DMS53 treated with DMSO at 0.1 percent for 48 hours (cell line): ENCODE measurements around the gene P2RY4.
A peak's percentile ranks its signal among the peaks of the same experiment; 100 is the strongest.
"Not testable (repeated sequence)": the region's sequence is repeated elsewhere in the genome, so short reads cannot be mapped to it uniquely, and the experiment has no call there.

ENCODE experiments used
- DNase-seq: peaks from one replicate; lab custom pipeline; 2025; ENCODE audit not compliant: unreplicated experiment; lab: John Stamatoyannopoulos, UW

P2RY4 gene

DNA sequence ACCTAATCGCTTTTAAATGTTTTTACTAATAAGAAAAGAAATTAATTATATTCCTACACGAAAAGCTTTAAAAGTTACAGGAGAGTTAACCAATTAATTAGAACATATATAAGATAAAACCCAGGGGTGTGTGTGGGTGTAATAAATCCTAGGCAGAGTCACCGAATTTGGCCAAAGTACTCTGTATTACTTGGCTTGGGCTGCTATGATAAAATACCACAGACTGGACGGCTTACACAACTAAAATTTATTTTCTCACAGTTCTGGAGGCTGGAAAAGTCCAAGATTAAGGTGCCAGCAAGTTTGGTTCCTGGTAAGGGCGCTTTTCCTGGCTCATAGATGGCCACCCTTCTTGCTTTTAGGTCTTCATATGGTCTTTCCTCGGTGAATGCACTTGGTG is 15.1 kb downstream of the P2RY4 start:
- no peak for DNase-seq

DNA sequence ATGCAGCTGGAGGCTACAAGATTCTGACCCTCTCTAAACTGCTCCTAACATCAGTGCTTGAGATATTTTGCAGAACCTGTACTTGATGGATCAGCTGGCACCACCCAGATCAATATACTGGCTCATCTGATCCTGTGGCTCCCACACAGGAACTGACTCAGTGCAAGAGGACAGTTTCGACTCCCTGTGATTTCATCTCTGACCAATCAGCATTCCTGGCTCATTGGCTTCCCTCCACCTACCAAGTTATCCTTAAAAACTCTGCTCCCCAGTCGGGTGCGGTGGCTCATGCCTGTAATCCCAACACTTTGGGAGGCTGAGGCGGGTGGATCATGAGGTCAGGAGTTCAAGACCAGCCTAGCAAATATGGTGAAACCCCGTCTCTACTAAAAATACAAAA is 16.4 kb downstream of the P2RY4 start:
- not testable (repeated sequence) for DNase-seq

GRCh38 chrX:70241501-70241900 is 18.5 kb downstream of the P2RY4 start:
- no peak for DNase-seq

DNA sequence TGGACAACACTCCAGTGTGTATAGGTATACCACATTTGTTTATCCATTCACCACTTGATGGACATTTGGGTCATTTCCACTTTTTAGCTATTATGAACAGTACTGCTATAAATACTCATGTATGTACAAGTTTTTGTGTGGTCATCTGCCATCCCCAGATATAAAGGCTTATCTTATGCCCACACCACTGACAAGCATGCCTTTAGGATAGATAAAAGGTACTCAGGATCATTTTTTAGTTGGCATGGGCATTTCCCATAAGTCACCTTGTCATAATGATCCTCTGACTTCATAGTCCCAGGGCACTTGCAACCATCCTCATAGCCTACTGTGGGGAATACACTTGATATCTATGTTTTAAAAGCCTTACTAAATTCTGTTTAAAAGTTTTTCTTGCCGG is 19.3 kb downstream of the P2RY4 start:
- no peak for DNase-seq

GRCh38 chrX:70234355-70234754 is 25.6 kb downstream of the P2RY4 start, which contains the start of gene AWAT1:
TSS of gene AWAT1 (plus strand) at chrX:70234655. CDS start at chrX:70234696, 41 bp downstream.
- no peak for DNase-seq

DNA sequence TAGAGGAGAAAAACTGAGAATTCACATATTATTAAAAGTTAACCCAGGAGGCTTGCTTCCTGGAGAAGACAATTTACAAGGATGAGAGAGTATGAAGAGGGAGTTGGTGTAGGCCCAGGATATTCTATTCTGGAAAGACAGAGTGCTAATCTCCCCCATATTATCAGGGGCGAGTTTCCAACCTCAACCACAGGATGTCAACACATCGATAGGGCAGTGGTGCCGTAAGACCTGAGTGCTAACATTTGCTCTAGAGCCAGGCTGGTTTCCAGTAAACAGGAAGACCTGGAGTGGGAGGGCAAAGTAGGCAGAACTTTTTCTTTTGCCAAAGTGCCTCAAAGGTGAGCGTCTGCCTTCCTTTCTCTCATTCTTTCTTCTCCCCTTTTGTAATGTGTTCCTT is 28.3 kb downstream of the P2RY4 start:
- DNase-seq, result no peak

GRCh38 chrX:70226687-70227086 is 33.3 kb downstream of the P2RY4 start:
- DNase-seq, result no peak

GRCh38 chrX:70226048-70226447 is 34.0 kb downstream of the P2RY4 start:
- DNase-seq, result no peak

DNA sequence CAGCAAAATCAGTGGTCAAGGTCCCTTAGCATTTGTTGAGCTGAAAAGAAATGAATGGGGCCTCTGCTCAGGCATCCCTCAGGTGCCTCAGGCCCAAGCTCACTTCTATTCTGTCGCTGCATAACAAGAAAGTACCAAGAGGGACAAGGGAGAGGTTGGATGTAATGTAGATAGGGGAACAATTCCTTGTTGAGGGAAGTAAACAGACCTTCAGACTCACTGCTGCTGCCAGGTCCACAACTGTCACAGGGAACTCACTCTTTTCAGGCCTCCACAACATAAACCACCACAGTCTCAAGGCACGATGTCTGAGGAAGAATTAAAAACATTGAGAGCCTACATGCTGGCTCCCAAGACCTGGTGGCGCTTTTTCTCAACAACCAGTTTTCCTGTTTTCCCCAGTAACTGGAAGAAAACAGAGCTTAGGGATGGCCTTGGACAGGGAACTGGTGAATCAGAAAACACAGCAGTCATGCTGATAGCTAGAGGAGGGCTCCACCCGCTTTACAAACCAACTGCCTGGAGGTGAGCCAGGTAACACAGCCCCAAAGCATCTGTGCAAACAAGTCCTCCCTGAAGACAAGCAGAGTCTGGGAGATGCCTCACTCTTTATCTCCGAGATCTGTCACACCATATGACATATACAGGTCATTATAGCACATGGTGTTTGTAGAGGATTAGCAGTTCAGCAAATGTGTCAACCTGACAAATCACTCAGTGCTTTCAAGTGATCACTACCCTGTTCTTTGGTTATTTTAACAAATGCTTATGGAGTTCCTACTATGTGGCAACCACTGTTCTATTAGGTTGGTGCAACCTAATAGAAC is 39.9 kb downstream of the P2RY4 start:
- peak; percentile 97 for DNase-seq

- not testable (repeated sequence) for DNase-seq
Observed at GRCh38 chrX:70209570-70209969, 50.4 kb downstream of the P2RY4 start.

- peak; percentile 32 for DNase-seq
Observed at GRCh38 chrX:70208479-70208878, 51.5 kb downstream of the P2RY4 start.
